ENCODE data around the gene CERS2.

CERS2 gene

GRCh38 chr1:150974580-150975478, at the start of gene CERS2:
CERS2 (minus strand) TSS chr1:150974835; CDS start chr1:150969090, 5,745 bp downstream.
- DNase-seq (ENCODE audit: extremely low read depth, insufficient read length): peak; percentile 80
- no peaks in the 10 kb centered on the region for H3K27me3 ChIP-seq (replicated peaks; ENCODE audit: control insufficient read depth, insufficient read depth, low read length)
- H3K4me3 ChIP-seq (replicated peaks; ENCODE audit: low read depth, low read length): peak within 1 kb of the TSS; percentile 91
- TF ChIP-seq CTCF (IDR thresholded peaks at IDR 0.05; ENCODE audit: insufficient read depth, low read length, poor library complexity, severe bottlenecking): no peak
- H3K36me3 ChIP-seq (ENCODE audit: control insufficient read depth, insufficient read depth, low read length): no peaks in the 10 kb centered on the region; the same call in none of the 2 replicates

- H3K27me3 ChIP-seq (replicated peaks; ENCODE audit: control insufficient read depth, insufficient read depth, low read length): no peaks in the 10 kb centered on the region
- no peak overlapping the region for H3K4me3 ChIP-seq (replicated peaks; ENCODE audit: low read depth, low read length)
- no peak for TF ChIP-seq CTCF (IDR thresholded peaks at IDR 0.05; ENCODE audit: insufficient read depth, low read length, poor library complexity, severe bottlenecking)
- DNase-seq (ENCODE audit: extremely low read depth, insufficient read length): no peak
- no peaks in the 10 kb centered on the region for H3K36me3 ChIP-seq (ENCODE audit: control insufficient read depth, insufficient read depth, low read length)
Observed at GRCh38 chr1:151013518-151013917, 38.9 kb upstream of the CERS2 start.

- Histone ChIP-seq H3K4me3 (replicated peaks; ENCODE audit: low read depth, low read length) (no peak overlapping the region), H3K27me3 (replicated peaks; ENCODE audit: control insufficient read depth, insufficient read depth, low read length) (no peaks in the 10 kb centered on the region), H3K36me3 (ENCODE audit: control insufficient read depth, insufficient read depth, low read length) (no peaks in the 10 kb centered on the region)
- no peak for TF ChIP-seq CTCF (IDR thresholded peaks at IDR 0.05; ENCODE audit: insufficient read depth, low read length, poor library complexity, severe bottlenecking)
- DNase-seq (ENCODE audit: extremely low read depth, insufficient read length): no peak
Observed at GRCh38 chr1:151012684-151013471, 38.2 kb upstream of the CERS2 start.

GRCh38 chr1:151011154-151011850, 36.7 kb upstream of the CERS2 start:
- no peak for DNase-seq (ENCODE audit: extremely low read depth, insufficient read length)

More at GRCh38 chr1:151011154-151011850, 36.7 kb upstream of the CERS2 start:
- Histone ChIP-seq H3K27me3 (replicated peaks; ENCODE audit: control insufficient read depth, insufficient read depth, low read length) (no peaks in the 10 kb centered on the region), H3K36me3 (ENCODE audit: control insufficient read depth, insufficient read depth, low read length) (no peaks in the 10 kb centered on the region), H3K4me3 (replicated peaks; ENCODE audit: low read depth, low read length) (no peak overlapping the region)
- TF ChIP-seq CTCF (IDR thresholded peaks at IDR 0.05; ENCODE audit: insufficient read depth, low read length, poor library complexity, severe bottlenecking): no peak

Data from GM06990 (cell line).